ENCODE results near the gene NDUFB11.

Gene NDUFB11

GRCh38 chrX:47168495-47169073, 24.1 kb upstream of the NDUFB11 start:
- no peaks in the 10 kb centered on the region for H3K9me3 Mint-ChIP-seq
- peaks cover 6% of the 10 kb centered on the region for H3K4me1 Mint-ChIP-seq
- H3K36me3 Mint-ChIP-seq: peaks cover 58% of the 10 kb centered on the region
- DNase-seq (ENCODE audit: low spot score in 2 of 2) (no peak), ATAC-seq (no peak)
- H3K27ac Mint-ChIP-seq: peak overlapping the region; percentile 75
- H3K4me3 Mint-ChIP-seq: no peak overlapping the region

DNA sequence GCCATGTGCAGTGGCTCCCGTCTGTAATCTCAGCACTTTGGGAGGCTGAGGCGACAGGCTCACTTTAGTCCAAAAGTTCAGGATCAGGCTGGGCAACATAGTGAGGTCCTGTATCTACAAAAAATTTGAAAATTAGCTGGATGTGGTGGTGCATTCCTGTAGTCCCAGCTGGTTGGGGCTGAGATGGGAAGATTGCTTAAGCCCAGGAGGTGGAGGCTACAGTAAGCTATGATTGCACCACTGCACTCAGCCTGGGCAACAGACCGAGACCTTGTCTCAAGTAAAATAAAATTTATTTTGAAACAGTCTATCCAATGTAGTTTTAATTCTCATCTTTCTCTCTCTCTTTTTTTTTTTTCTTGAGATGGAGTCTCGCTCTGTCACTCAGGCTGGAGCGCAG, 21.6 kb upstream of the NDUFB11 start:
- H3K9me3 Mint-ChIP-seq: no peaks in the 10 kb centered on the region

GRCh38 chrX:47164420-47164819, 19.9 kb upstream of the NDUFB11 start:
- DNase-seq (ENCODE audit: low spot score in 2 of 2): no peak
- no peaks in the 10 kb centered on the region for H3K9me3 Mint-ChIP-seq
- H3K4me3 Mint-ChIP-seq: no peak overlapping the region
- H3K27ac Mint-ChIP-seq: no peak overlapping the region
- H3K36me3 Mint-ChIP-seq: peaks cover 60% of the 10 kb centered on the region
- peaks cover 6% of the 10 kb centered on the region for H3K4me1 Mint-ChIP-seq
- ATAC-seq: no peak

More for the DNA sequence above, 21.6 kb upstream of the NDUFB11 start:
- ATAC-seq (no peak), DNase-seq (ENCODE audit: low spot score in 2 of 2) (no peak)
- H3K27ac Mint-ChIP-seq: no peak overlapping the region
- peaks cover 6% of the 10 kb centered on the region for H3K4me1 Mint-ChIP-seq
- H3K36me3 Mint-ChIP-seq: peaks cover 55% of the 10 kb centered on the region
- no peak overlapping the region for H3K4me3 Mint-ChIP-seq

DNA sequence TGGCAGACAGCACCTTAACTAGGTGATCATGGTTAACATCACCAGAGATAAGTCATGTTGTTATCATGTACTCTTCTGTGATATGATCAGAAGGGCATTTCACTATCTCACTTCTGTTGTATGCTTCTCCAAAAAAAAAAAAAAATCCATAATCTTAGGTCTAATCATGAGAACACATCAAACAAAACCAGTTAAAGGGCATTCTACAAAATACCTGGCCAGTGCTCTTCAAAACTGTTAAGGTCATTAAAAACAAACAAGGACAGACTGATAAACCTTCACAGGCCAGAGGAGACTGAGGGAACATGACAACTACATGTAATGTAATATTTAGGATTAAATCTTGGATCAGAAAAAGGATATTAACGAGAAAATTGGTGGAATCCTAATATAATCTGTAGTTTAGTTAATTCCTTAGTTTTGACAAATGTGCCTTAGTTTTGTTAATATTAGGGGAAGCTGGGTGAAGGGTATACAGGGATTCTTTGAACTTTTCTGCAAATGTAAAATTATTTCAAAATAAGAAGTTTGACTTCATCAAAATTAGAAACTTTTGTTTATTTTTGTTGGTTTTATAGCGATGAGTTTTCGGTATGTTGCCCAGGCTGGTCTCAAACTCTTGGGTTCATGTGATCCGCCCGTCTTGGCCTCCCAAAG, 18.6 kb upstream of the NDUFB11 start:
- H3K36me3 Mint-ChIP-seq: peaks cover 58% of the 10 kb centered on the region
- ATAC-seq: no peak
- no peak overlapping the region for H3K27ac Mint-ChIP-seq
- H3K9me3 Mint-ChIP-seq: no peaks in the 10 kb centered on the region
- H3K4me1 Mint-ChIP-seq: no peaks in the 10 kb centered on the region
- no peak for DNase-seq (ENCODE audit: low spot score in 2 of 2)
- no peak overlapping the region for H3K4me3 Mint-ChIP-seq

DNA sequence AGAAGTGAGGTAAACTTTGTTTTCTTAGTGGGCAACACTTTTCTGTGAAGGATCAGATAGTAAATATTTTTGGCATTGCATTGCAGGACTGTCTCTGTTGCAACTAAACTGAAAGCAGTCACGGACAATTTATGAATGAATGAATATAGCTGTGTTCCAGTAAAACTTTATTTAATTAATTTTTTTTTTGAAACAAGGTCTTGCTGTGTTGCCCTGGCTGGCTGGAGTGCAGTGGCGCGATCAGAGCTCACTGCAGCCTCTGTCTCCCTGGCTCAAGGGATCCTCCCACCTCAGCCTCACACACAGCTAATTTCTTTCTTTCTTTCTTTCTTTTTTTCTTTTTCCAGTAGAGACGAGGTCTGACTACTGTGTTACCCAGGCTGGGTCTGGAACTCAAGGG, 16.3 kb upstream of the NDUFB11 start:
- peaks cover 81% of the 10 kb centered on the region for H3K36me3 Mint-ChIP-seq
- ATAC-seq: no peak

DNA sequence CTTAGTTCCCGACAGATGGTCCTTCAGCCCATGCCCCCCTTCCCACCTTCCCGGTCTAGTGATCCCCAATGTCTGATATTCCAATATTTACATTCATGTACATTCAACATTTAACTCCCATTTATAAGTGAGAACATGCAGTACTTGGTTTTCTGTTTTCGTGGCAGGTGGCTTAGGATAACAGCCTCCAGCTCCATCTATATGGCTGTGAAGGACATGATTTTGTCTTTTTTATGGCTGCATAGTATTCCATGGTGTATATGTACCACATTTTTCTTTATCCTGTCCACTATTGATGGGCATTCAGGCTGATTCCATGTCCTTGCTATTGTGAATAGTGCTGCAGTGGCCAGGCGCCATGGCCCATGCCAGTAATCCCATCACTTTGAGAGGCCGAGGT, 14.3 kb upstream of the NDUFB11 start:
- Mint-ChIP-seq H3K4me1 (no peaks in the 10 kb centered on the region), H3K36me3 (peaks cover 86% of the 10 kb centered on the region), H3K4me3 (no peak overlapping the region), H3K27ac (no peak overlapping the region), H3K9me3 (no peaks in the 10 kb centered on the region)
- ATAC-seq (no peak), DNase-seq (ENCODE audit: low spot score in 2 of 2) (no peak)

More for the DNA sequence above, 16.3 kb upstream of the NDUFB11 start:
- no peaks in the 10 kb centered on the region for H3K4me1 Mint-ChIP-seq
- DNase-seq (ENCODE audit: low spot score in 2 of 2): no peak
- no peak overlapping the region for H3K4me3 Mint-ChIP-seq
- H3K27ac Mint-ChIP-seq: no peak overlapping the region
- no peaks in the 10 kb centered on the region for H3K9me3 Mint-ChIP-seq

DNA sequence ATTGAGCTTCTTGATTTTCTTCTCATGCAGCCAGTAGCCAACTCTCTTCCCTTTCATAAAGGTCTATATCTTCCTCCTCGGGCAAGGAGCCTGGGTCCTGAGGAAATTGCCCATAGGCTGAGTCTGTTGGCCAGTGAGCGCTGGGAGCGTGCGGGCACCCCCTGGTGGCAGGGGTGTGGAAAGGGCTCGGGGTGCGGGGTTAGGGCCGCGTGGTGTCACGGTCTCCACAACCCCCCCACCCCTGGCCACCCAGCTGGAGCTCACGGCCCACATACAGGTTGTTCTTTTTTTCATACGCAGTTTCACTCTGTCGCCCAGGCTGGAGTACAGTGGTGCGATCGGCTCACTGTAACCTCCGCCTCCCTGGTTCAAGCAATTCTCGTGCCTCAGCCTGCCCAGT, 13.6 kb upstream of the NDUFB11 start:
- no peak for ATAC-seq
- H3K4me3 Mint-ChIP-seq: no peak overlapping the region

GRCh38 chrX:47156611-47157520, 12.4 kb upstream of the NDUFB11 start:
- Mint-ChIP-seq H3K4me3 (no peak overlapping the region), H3K4me1 (no peaks in the 10 kb centered on the region), H3K36me3 (peaks cover 90% of the 10 kb centered on the region), H3K27ac (no peak overlapping the region), H3K9me3 (no peaks in the 10 kb centered on the region)
- DNase-seq (ENCODE audit: low spot score in 2 of 2): no peak
- no peak for ATAC-seq

More for the DNA sequence above, 13.6 kb upstream of the NDUFB11 start:
- Mint-ChIP-seq H3K36me3 (peaks cover 87% of the 10 kb centered on the region), H3K9me3 (no peaks in the 10 kb centered on the region), H3K27ac (no peak overlapping the region), H3K4me1 (no peaks in the 10 kb centered on the region)
- DNase-seq (ENCODE audit: low spot score in 2 of 2): no peak

DNA sequence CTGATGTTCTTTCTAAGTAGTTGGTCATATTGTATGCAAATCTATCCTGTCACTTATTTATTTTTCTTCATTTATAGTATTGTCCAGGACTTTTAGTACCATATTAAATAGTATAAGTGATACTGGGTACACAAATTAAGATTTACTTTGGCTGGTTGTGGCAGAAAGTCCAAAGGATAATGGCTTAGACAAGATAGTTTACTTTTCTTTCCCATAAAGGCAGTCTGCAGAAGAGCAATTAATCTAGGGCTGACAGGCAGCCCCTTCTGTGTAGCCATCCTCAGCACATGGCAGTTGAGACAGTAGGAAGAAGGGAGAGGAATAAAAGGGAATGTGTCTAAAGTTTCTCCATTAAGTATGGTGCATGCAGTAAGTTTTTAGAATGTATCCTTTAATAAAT, 6.9 kb upstream of the NDUFB11 start:
- ATAC-seq (no peak), DNase-seq (ENCODE audit: low spot score in 2 of 2) (no peak)
- Mint-ChIP-seq H3K36me3 (peaks cover 92% of the 10 kb centered on the region), H3K4me3 (no peak overlapping the region), H3K4me1 (peaks cover 16% of the 10 kb centered on the region), H3K27ac (no peak overlapping the region), H3K9me3 (no peaks in the 10 kb centered on the region)

DNA sequence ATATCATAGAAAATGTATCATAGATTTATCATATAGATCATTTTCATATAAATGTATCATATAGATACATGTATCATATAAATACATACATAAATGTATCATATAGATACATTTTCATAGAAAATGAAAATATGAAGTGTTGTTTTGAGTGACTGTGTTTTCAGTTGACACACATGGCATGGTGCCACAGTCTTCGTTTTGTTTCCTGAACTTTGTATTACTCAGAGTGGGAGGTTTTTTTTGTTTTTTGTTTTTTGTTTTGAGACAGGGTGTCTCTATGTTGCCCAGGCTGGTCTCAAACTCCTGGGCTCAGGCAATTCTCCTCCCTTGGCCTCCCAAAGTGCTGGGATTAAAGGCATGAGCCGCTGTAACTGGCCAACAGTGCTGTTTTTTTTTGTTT, 4.4 kb upstream of the NDUFB11 start:
- Mint-ChIP-seq H3K36me3 (peaks cover 85% of the 10 kb centered on the region), H3K27ac (no peak overlapping the region), H3K9me3 (no peaks in the 10 kb centered on the region), H3K4me3 (no peak overlapping the region), H3K4me1 (peaks cover 16% of the 10 kb centered on the region)
- DNase-seq (ENCODE audit: low spot score in 2 of 2): no peak
- peak; percentile 17 for ATAC-seq

- peak overlapping the region; percentile 90 for H3K27ac Mint-ChIP-seq
- H3K9me3 Mint-ChIP-seq: no peaks in the 10 kb centered on the region
- no peak for DNase-seq (ENCODE audit: low spot score in 2 of 2)
- H3K36me3 Mint-ChIP-seq: peaks cover 80% of the 10 kb centered on the region
- ATAC-seq: no peak
- H3K4me3 Mint-ChIP-seq: peak overlapping the region; percentile 98
- peaks cover 29% of the 10 kb centered on the region for H3K4me1 Mint-ChIP-seq
These were observed 2.7 kb upstream of the NDUFB11 start for GRCh38 chrX:47146936-47147859.

GRCh38 chrX:47146121-47146935, 1.8 kb upstream of the NDUFB11 start:
- H3K36me3 Mint-ChIP-seq: peaks cover 80% of the 10 kb centered on the region
- H3K9me3 Mint-ChIP-seq: no peaks in the 10 kb centered on the region
- ATAC-seq (no peak), DNase-seq (ENCODE audit: low spot score in 2 of 2) (no peak)
- H3K4me1 Mint-ChIP-seq: peaks cover 29% of the 10 kb centered on the region
- H3K27ac Mint-ChIP-seq: peak overlapping the region; percentile 100
- H3K4me3 Mint-ChIP-seq: peak overlapping the region; percentile 98

DNA sequence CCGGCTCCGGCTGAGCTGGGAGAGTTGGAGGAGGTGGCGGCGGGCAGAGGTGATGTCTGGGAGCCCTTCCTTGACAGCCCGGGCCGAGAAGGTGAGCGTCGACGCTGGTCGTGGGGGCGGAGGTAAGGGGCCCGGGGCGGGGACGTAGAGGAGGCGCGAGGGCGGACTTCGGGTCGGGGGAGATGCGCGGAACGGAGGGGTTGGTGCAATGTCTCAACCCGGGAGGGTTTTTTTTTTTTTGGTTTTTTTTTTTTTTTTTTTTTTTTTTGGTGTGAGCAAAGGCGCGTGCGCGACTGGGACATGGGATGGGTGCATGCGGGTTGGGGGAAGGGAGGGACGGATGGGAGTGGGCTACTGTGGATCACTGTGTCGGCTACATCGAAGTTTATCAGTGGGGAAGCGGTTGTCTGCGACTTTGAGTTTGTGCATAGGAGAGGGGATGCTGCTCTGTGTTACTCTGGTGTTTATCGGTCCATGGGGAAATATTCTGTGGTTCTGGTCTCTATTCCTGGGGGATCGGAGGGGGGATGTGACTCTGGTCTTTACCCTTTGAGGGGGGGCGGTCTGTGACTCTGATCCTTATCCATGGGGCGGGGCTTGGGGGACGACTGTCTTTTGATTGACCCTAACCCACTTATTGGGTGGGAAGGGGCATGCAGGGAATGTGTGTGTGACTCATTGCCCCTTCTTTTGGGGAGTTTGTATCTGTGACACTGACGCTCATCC, 1.1 kb upstream of the NDUFB11 start:
- Mint-ChIP-seq H3K36me3 (peaks cover 80% of the 10 kb centered on the region), H3K4me1 (peaks cover 34% of the 10 kb centered on the region), H3K9me3 (no peaks in the 10 kb centered on the region), H3K27ac (peak overlapping the region; percentile 100), H3K4me3 (peak overlapping the region; percentile 98)
- DNase-seq (ENCODE audit: low spot score in 2 of 2) (no peak), ATAC-seq (peak; percentile 25)

All from stimulated activated effector memory CD8-positive, alpha-beta T cell treated with anti-CD3 and anti-CD28 coated beads, Interleukin-12 subunit alpha, Interleukin-12 subunit beta, amount 100 ng/mL, for 72 hours (primary cell).